SK-N-SH treated with all-trans-retinoic acid at 6 μM for 48 hours (cell line): ENCODE results near the gene ADH5.

Experiments
- ARNTL ChIP-seq: fragments of 450-650 bp; formaldehyde crosslinking; IDR thresholded peaks from 2 replicates; pipeline ENCODE4 v1.5.0; 2020; ENCODE audit warnings: low read depth, mild to moderate bottlenecking, moderate library complexity, borderline replicate concordance
- GLIS3 ChIP-seq: fragments of 250-450 bp; sonication (Bioruptor Pico); IDR thresholded peaks from 2 replicates; pipeline ENCODE4 v1.5.0; 2020; ENCODE audit warnings: mild to moderate bottlenecking, moderate library complexity
- RARB ChIP-seq: fragments of 250-450 bp; sonication (Bioruptor Pico); IDR thresholded peaks from 2 replicates; pipeline ENCODE4 v1.8.0; 2021; ENCODE audit warnings: mild to moderate bottlenecking, moderate library complexity
- TCF4 ChIP-seq: fragments of 250-450 bp; sonication (Bioruptor Pico); IDR thresholded peaks from 2 replicates; pipeline ENCODE4 v1.8.0; 2021; ENCODE audit warnings: mild to moderate bottlenecking, moderate library complexity, borderline replicate concordance
- ZC3H10 ChIP-seq: fragments of 250-450 bp; sonication (Bioruptor Pico); IDR thresholded peaks from 2 replicates; pipeline ENCODE4 v1.5.1; 2021; ENCODE audit warnings: mild to moderate bottlenecking, moderate library complexity
- ZFP30 ChIP-seq: fragments of 450-650 bp; formaldehyde crosslinking; IDR thresholded peaks from 2 replicates; pipeline ENCODE4 v1.5.0; 2022; ENCODE audit warnings: mild to moderate bottlenecking, moderate library complexity
- ZNF565 ChIP-seq: fragments of 450-650 bp; formaldehyde crosslinking; conservative IDR thresholded peaks from 2 replicates; pipeline ENCODE4 v1.5.0; 2020; ENCODE audit warnings: low read depth, mild to moderate bottlenecking, moderate library complexity
- ZNF70 ChIP-seq: fragments of 450-650 bp; formaldehyde crosslinking; IDR thresholded peaks from 2 replicates; pipeline ENCODE4 v1.5.0; 2020; ENCODE audit warnings: mild to moderate bottlenecking, moderate library complexity
- TF ChIP-seq, protein P1 (sequence below): fragments of 250-450 bp; sonication (Bioruptor Pico); IDR thresholded peaks from 2 replicates; pipeline ENCODE4 v1.8.0; 2020; ENCODE audit warnings: mild to moderate bottlenecking, moderate library complexity, borderline replicate concordance
- TF ChIP-seq, protein P2 (sequence below): fragments of 250-450 bp; sonication (Bioruptor Pico); IDR thresholded peaks from 2 replicates; pipeline ENCODE4 v1.5.1; 2021; ENCODE audit warnings: mild to moderate bottlenecking, moderate library complexity

- TF ChIP-seq, protein P1, sequence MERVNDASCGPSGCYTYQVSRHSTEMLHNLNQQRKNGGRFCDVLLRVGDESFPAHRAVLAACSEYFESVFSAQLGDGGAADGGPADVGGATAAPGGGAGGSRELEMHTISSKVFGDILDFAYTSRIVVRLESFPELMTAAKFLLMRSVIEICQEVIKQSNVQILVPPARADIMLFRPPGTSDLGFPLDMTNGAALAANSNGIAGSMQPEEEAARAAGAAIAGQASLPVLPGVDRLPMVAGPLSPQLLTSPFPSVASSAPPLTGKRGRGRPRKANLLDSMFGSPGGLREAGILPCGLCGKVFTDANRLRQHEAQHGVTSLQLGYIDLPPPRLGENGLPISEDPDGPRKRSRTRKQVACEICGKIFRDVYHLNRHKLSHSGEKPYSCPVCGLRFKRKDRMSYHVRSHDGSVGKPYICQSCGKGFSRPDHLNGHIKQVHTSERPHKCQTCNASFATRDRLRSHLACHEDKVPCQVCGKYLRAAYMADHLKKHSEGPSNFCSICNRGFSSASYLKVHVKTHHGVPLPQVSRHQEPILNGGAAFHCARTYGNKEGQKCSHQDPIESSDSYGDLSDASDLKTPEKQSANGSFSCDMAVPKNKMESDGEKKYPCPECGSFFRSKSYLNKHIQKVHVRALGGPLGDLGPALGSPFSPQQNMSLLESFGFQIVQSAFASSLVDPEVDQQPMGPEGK (CRISPR knock-in tag), result no peak
- no peak for TF ChIP-seq GLIS3 (CRISPR knock-in tag)
- no peak for TF ChIP-seq ARNTL (CRISPR knock-in tag)
- TF ChIP-seq ZNF70, result no peak
- TF ChIP-seq TCF4 (CRISPR knock-in tag), result no peak
- TF ChIP-seq RARB (CRISPR knock-in tag), result no peak
- TF ChIP-seq, protein P2, sequence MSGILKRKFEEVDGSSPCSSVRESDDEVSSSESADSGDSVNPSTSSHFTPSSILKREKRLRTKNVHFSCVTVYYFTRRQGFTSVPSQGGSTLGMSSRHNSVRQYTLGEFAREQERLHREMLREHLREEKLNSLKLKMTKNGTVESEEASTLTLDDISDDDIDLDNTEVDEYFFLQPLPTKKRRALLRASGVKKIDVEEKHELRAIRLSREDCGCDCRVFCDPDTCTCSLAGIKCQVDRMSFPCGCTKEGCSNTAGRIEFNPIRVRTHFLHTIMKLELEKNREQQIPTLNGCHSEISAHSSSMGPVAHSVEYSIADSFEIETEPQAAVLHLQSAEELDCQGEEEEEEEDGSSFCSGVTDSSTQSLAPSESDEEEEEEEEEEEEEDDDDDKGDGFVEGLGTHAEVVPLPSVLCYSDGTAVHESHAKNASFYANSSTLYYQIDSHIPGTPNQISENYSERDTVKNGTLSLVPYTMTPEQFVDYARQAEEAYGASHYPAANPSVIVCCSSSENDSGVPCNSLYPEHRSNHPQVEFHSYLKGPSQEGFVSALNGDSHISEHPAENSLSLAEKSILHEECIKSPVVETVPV, result no peak
- TF ChIP-seq ZNF565 (CRISPR knock-in tag), result no peak
- TF ChIP-seq ZC3H10 (CRISPR knock-in tag), result no peak
- no peak for TF ChIP-seq ZFP30 (CRISPR knock-in tag)
Measured at GRCh38 chr4:99054428-99054994, 34.1 kb downstream of the ADH5 start.
